ENCODE measurements around the gene COL1A2. TPM values are rescaled to one million over a fixed set of nuclear protein-coding genes. Genes with fewer than 3 reads are reported as not detected.

The COL1A2 gene
- total and polyA plus RNA-seq, 2 of the 8 experiments (the other 6 are each of a cell fraction or from before 2014, with no cell fraction given) = 45.2 to 87.2 TPM

DNA sequence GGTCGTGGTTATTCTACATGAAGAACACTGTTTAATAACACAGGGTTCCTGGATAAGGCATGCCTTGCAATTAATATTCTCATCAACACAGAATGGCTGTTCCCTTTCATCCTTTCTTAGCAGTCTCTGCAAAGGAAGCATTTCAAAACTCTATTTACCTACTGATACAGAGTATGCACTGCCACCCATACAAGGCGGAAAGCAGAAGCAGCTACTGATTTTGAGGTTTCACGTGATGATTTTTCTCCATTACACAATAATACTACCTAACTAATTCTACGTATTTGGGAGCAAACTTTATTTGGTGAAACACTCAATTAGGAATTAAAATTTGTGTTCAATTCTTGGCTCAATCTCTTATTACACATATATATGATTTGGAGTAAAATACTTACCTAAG is 43.0 kb upstream of the COL1A2 start (continued):
- TF ChIP-seq FOSL1 (IDR thresholded peaks at IDR 0.05; ENCODE audit: insufficient read depth, low read depth, low read length) (no peak), POLR2AphosphoS5 (IDR thresholded peaks at IDR 0.05; ENCODE audit: low read depth, low read length) (no peak), SRF (IDR thresholded peaks at IDR 0.05; ENCODE audit: low read depth, low read length) (no peak), SIRT6 (IDR thresholded peaks at IDR 0.05; ENCODE audit: low read length) (no peak), HDAC6 (IDR thresholded peaks at IDR 0.05; ENCODE audit: low read depth, low read length) (no peak)
